HG03460 (cell line): ENCODE measurements around the gene MBNL2.

Experiments
- ATAC-seq: cut with Tn5 transposase; IDR thresholded peaks from one replicate; pipeline ENCODE4 v1.9.1; 2021; ENCODE audit not compliant: unreplicated experiment

MBNL2 gene

DNA sequence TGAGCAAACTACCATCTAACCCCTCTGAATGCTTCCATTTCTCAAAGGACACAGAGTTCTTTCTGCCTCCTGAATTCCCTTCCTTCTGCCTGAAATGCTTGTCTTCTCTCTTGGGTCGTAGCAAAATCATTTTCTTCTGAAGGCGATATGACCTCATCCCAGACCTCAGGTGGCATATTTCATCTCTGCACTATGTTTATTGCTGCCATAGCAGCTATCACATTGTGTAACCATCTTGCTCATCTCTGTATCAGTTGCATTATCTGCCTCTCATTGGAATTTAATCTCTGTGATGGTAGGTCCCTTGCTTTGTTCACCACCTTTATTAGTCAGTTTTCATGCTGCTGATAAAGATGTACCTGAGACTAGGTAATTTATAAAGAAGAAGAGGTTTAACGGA is 179.3 kb downstream of the MBNL2 start:
- no peak for ATAC-seq

DNA sequence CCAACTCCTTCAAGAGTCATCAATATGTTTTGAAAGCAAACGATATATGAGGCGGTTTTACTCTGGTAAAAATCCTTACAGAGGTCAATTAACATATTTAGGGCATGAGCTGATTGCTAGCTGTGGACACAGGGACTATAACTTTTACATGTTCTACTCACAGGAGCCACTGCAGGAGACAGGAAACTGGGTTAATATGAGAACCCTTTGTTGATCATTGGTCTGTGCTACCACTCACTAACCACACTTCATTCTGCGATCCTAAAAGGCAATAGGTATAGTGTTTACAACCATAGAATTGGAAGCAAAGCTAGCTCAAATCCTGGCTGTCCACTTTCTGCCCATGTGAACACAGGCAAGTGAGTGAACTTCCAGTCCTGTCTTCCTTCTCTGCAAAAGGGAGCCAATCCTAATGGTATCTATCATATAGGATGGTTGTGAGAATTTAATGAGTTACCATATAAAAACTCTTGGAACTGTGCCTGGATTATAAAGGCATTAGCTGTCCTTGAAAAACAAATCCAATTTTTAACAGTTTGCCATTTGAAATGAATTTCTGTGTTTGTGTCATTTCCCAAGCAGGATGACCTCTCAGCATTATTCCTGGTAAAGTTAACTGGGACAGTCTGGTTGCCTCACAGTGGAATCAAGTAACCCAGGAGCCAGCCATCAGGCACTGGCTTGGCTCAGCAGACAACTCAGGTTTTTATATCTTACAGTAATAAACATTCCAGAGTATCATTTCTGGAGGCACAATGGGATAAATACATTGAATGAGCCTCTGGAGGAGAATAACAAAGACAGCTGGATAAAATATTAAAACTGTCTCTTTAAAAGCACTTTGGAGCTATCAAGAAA is 182.0 kb downstream of the MBNL2 start:
- ATAC-seq: no peak

DNA sequence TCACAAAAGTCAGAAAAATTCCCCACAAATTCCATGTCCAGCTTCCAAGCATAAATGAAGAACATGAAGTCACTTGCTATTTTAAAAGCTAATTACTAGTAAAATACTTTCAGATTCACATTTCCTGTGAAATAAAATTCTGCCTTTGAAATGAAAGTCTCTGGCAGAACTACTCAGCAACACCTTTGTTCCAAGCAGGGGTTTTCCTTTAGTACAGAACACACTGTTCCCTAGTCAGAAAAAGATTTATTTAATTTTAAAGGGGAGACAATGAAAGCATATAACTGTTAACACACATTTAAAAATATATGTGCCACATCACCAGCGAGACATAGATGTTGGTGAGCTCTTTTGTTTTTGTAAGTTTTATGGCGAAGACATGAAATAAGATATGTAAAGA is 185.4 kb downstream of the MBNL2 start:
- ATAC-seq: no peak

DNA sequence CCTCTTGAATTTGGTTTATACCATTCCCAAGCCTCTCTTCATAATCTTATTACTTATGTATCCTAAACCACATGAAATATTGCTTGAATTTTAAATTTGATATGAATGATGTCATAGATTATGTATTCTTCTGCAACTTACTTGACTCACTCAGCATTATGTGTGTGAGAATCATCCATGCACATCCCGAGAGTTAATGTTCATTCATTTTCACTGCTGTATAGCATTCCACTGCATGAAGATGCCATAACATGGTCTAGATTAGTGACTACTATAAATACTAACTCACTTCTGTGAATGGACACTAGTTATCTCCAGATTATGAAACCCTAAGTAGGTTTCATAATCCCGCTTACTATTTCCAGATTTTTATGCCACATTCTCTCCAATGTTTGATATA is 186.8 kb downstream of the MBNL2 start:
- no peak for ATAC-seq

DNA sequence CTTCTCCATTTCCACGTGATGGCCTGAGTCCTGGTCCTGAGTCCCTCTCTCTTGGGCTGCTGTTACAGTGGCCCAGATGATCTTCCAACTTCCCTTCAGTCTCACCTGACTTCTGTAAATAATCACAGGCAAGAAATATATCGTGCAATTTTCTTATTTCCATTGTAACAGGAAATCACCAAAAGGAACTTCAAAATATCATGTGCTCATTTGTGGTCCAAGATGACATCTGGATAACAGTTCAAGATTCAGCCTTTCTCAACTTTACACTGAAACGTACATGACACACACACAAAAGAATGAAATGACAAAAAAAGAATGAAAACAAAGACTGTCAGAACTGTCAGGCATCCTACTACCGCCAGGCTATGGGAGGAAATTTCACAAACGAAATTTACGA is 189.9 kb downstream of the MBNL2 start:
- no peak for ATAC-seq

DNA sequence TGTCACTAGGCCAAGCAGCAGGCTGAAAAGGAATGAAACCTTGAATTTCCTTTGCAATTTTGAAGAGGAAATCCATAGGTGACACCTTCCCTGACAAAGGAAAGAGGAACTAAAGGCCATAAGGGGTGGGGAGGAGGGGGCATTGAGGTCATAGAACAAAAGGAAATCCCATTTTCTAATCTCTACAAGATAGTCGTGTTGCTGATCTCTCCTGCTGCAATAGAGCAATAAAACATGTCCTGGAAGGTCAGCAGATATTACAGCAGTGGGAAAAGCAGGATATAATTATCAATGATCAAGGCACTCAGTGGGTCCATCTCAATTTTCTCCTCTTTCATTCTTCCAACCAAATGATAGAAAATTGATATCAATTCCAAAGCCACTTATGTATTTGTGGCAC is 191.6 kb downstream of the MBNL2 start:
- ATAC-seq: no peak

DNA sequence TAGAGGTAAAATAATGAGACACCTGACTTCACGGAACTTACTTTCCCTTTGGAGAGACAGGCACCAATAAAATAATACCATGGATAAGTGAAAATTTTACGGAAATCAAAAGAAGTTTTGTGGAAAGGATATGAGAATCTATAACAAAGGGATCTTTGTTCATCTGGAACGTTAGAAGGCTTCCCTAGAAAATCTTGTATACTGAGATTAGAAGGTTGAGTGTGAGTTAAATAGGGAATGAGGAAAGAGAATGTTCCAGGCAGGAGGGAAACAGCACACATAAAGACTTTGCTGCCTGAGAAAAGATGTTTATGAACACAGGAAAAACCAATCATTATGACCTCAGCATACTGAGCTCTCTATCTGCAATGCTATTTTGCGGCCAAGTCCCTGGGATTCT is 192.3 kb downstream of the MBNL2 start:
- no peak for ATAC-seq

DNA sequence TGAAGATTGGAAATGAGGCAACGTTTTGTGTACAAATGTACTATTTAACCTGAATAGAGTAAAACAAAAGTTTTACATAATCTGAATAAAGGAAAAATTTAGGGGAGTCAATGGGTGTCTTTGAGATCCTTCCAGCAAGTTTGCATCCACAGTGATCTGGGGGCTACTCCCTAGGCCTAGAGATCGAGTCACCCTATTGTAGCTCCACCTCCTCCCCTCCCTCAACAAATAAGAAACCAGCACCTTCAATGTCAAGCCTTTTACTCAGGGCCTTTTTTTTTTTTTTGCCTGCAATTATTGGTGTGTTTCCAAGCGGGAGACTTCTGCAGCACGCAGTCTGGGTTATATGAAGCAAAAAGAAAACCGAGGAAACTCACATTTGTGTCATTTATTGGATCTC is 195.6 kb downstream of the MBNL2 start:
- ATAC-seq: no peak

DNA sequence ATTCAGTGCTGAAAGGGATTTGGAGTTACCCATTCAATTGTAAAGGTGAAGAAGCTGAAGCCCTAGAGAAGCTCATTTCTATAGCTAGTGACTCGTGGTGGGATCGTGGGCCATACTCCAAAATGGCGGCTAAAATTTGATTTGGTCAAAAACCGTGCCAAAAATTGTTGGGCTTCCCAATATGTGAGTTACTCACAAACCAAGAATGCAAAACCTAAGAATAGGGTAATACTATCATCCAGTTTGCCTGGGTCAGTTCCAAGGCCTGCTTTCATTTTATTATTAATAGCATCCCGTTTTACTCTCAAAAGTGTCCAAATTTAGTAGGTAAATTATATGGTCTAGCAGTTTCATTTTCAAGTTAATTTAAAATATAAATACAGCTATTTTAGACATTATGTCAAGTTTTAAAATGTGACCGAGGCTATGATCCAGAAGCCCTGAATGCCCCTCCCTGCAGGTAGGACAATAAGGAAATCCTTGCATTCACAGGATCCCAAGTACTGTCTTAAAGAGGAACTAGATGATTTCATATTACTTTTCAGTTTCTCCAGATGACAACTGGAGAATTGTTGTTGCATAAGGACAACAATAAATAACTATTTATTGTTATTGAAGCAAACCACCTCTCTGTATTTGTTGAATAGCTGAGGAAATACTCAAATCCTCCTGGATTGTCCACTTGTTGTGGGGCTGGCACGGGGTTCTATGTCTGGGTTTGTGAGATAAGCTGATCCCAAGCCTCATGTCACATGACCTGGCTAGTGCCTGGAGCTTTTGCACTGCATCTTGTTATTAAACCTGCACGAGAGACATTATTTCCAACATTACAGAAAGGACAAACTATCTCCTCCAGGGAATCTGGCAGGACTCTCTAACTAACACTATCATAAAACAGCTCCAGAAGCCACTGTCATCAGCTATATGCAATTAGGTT is 200.3 kb downstream of the MBNL2 start:
- no peak for ATAC-seq

DNA sequence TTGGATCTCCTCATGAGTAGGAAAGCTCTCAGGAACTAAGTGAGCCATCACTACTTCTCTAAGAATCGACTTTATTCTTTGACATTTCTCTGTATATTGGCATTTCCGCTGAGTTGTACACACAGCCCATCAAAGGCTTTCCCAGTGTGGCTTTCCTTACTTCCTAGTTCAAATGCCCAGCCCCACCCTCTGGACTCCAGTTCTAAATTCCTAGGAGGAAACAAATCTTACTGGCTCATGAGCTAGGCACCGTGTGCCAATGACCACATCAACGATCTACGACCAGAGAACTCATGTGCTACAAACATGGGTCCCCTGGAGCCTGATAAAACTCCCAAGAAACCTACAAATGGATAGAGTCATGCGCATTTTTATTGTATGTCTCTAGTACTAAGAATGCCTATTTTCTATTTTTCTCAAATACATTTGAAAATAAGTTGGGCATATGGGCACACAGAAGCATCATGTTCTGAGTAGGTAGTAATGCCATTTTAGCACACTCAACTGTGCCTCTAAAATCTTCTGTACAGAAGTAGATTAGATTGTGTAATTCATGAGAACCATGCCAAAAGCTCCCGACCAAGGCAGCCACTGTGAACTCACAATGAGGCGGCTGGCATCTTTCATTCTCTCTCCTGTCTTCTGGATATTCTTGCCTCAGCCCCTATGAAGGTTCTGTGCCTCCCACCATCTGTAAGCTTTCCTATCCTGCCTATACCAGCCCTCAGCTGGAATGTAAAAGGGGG is 201.3 kb downstream of the MBNL2 start:
- no peak for ATAC-seq

DNA sequence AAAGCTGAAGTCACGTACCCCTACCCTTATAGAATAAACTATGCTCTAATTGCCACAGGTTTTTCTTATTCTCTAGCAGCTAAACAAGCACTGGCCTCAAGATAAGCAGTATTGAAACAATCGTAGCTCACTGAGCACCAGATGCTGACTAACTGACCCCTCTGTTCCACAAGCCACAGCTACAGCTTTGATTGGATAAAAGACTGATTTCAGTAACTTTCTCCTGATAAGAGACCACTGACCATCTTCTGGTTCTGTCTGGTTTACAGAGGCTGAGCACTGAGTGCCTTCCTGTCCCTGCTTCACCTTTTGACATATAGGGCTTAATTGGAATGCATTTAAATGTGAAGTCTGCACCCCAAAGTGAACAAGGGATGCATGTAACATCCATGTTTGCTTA is 203.5 kb downstream of the MBNL2 start:
- no peak for ATAC-seq

DNA sequence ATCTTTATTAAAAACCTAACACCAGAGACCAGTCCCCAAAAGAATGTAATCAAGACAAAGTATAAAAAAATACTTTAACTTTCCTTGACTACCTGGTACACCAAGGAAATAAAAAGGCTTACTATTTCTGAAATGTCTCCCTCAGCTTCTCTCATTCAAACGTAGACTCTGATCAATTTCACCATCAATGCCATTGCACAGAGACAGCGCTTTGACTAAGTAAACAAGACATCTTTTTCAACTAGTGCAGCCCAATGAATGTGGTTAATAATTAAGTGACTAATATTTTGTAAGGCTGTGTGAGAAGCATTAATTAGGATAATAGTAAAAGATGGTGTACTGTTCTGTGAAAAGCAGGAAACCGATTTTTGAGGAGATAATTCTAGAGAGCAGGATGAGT is 204.6 kb downstream of the MBNL2 start:
- ATAC-seq: no peak

DNA sequence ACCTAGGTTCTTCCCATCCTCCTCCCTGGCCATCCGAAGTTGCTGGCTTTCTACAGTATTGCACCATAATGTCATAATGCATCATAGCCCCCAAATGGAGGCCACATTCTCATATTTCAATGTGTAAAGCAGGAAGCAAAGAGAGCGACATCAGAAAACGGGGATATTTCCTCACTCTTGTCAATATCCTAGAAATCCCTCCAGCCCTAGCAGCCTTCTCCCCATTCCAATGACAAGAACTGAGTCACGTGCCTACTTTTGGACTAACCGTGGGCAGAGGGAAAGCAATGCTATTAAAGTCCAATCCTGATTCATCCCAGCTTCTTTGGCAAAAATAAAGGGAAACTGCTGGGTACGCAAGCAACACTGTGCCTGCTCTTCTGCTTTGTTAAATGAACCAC is 207.5 kb downstream of the MBNL2 start:
- ATAC-seq: no peak

DNA sequence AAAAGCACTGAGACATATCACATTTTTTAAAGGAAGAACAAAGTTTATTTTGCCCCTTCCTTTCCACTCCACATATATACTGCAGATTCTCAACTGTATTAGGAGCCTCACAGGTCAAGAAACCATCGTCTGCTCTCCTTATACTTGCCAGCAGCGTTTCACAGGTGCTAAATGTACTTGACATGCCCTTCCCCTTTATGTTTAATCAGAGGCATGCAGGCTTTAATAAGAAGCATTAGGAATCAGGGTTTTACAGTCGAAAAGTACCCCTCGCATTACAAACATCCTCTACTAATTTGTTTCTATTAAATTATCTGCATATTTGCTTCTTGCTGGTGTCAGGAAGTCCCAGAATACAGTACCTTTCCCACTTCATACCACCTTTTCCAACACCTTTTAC is 208.2 kb downstream of the MBNL2 start:
- no peak for ATAC-seq

DNA sequence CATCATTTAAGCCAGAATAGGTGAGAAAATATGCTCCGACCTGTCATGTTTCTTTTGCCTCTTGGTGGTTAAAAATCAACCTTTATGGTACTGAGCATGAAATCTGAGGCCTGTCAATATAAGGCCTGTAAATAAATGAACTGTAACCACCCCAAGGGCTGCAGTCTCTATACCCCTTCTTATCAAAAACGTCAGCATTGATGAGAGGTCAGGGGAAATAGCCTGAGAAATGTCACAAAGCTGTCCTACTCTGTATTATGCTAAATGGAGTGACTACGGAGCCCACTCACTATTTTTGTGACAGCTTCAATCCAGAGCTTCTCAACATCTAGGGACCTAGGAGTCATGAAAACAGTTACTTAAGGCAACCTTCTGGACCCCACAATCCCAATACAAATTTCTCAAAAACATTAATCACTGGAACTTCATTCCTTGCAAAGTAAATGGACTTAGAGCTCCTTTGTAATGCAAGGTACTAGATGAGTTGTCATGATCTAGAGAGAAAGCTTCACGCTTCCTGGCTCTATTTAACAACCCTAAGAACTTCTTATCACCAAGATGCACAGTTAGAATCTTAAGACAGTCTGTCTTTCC is 209.1 kb downstream of the MBNL2 start:
- ATAC-seq: no peak

DNA sequence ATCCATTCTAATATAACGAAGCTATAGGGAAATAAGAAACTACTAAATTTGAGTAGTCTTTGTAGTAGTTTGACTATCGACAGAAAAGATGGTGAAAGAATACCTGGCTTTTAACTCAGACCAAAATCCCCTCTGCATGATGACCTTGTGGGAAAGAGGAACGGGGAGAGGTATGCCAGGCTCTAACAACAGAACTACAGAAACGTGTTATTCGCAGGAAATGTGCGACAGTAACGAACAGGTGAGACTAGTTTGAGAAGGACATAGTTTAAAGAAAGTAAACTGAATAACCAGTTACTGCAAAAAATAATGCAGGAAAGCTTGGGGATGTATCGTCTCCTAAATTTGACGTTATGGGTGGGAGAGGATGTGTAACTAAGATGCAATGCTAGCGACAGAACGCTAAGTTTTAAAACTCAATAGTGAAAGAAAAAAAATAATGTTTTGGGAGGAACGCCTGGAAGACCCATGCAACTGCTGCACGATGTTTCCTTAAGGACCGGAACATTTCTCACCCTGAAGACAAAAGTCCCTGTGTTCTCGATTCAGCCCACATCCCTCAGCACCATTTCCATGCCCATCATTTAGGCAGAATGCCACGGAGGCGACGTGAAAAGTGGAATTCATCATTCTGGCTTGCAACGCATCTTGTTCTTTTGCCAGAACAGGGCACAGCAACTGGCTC is 210.2 kb downstream of the MBNL2 start:
- ATAC-seq: no peak

DNA sequence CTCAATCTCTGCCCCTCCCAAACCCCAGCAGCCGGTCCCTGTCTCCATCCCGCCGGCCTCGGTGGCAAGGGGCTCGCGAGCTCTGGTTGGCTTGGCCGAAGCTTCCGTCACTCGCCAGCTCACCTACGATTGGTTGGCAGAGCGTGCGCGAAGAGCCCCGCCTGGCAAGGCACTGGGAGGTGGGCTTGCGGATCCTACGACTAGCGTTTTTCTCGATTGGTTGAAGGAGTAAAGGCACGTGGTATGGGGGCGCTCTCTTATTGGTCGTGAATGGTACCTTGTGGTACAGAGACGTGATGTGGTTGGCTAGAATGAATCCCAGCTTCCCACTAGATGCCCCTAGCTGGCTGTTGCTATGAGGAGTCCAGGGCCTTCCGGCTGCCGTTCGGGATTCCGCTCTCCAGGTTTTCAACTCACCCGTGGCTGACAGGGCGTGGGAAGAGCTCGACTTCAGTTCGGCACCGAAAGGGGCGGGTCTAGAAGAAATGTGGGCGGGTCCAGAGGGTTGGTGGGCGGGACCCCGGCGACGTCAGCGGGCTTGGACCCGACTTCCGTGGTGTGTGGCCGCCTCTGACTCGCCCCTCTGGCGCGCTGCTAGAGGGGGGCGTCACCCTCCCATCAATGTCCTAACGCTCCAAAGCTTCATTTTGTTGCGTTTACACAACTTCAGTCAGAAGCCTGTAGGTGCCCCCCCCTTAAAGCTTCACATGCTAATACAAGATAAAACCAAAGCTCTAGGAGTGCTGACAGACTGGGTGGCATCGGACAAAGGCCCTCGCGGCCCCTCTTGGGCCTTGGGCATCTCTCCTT is 211.0 kb downstream of the MBNL2 start:
- peak; percentile 74 for ATAC-seq

DNA sequence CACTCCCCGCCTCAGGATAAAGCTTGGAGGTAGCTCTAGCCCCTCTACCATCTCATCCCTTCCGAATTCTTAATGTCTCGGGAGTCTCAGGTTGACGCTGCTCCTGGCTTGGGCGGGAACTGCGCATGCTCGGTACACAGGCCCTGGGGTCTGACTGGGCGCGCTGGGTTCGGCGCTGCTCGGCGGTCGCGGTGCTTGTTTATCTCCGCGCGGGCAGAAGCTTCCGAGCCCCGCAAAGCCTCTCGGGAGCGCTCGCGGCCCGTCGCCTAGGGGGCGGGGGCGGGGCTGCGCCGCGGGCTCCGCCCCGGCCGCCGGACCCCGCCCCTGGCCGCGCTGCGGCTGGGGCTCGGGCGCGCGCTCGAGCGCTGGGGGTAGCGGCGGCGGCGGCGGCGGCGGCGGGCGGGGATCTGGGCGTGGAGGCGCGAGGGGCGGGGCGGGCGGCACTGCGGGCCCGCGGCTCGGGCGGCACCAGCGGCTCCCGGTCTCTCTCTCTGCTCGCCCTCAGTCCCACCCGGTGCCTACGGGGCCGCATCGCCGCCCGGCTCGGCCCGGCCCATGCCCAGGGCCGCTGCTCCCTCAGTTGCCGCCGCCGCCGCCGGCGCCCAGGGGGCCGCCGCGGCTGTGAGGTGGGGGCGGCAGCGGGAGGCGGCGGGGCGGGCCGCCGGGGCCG is 211.7 kb downstream of the MBNL2 start, which contains the start of gene RAP2A:
Gene RAP2A (plus strand): TSS at position 443 of the 670 bp plus-strand sequence. CDS start 302 bp downstream, outside the sequence.
- ATAC-seq: peak; percentile 44
